Measurements from ENCODE around the gene MRM1.

DNA sequence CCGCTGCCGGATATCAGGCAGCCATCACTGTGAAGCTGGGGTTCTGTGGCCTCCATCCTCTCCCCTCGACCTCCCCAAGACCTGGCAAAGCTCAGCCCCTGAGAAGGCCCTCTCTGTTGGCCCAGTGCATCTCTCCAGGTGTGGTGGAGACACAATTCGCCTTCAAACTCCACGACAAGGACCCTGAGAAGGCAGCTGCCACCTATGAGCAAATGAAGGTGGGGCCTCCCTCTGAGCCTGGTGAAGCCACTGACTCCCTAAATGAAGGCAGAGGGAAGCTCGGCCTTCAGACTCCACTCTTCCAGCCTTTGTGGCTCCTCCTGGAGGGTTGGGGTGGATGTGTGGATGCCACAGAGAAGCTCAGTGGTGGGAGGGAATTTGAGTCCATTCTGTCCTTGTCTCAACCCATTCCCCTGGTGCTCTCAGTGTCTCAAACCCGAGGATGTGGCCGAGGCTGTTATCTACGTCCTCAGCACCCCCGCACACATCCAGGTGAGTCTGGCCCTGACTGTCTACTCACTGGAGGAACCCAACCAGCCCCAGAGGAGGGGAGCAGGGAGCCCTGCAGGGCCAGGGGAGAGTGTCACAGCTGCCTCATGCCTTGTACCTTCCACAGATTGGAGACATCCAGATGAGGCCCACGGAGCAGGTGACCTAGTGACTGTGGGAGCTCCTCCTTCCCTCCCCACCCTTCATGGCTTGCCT is 1.7 kb upstream of the MRM1 start:
- TF ChIP-seq, protein P1, sequence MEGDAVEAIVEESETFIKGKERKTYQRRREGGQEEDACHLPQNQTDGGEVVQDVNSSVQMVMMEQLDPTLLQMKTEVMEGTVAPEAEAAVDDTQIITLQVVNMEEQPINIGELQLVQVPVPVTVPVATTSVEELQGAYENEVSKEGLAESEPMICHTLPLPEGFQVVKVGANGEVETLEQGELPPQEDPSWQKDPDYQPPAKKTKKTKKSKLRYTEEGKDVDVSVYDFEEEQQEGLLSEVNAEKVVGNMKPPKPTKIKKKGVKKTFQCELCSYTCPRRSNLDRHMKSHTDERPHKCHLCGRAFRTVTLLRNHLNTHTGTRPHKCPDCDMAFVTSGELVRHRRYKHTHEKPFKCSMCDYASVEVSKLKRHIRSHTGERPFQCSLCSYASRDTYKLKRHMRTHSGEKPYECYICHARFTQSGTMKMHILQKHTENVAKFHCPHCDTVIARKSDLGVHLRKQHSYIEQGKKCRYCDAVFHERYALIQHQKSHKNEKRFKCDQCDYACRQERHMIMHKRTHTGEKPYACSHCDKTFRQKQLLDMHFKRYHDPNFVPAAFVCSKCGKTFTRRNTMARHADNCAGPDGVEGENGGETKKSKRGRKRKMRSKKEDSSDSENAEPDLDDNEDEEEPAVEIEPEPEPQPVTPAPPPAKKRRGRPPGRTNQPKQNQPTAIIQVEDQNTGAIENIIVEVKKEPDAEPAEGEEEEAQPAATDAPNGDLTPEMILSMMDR (IDR thresholded peaks at IDR 0.05) = no peak
- TF ChIP-seq CBFB (CRISPR knock-in tag; IDR thresholded peaks at IDR 0.05; ENCODE audit: low read depth) (no peak), TEAD4 (CRISPR knock-in tag; IDR thresholded peaks at IDR 0.05) (no peak), JAZF1 (CRISPR knock-in tag; IDR thresholded peaks at IDR 0.05) (no peak), MXD4 (CRISPR knock-in tag; IDR thresholded peaks at IDR 0.05; ENCODE audit: borderline replicate concordance) (no peak), NFE2L1 (CRISPR knock-in tag; IDR thresholded peaks at IDR 0.05) (no peak)

Measured in WTC11 (cell line).